A673 (cell line): ENCODE measurements around the gene PSMA5. TPM values are rescaled to one million over a fixed set of nuclear protein-coding genes. Genes with fewer than 3 reads are reported as not detected.

Experiments
- BruUV-seq: library from RNA; stranded (reverse); fragments of 400-500 nt; replicated peaks from 2 replicates; lab custom pipeline; 2021; lab: Mats Ljungman, UMichigan
- CTCF ChIA-PET: fragments of 300-600 bp; sonication (Branson Sonifier 250); formaldehyde crosslinking; loops from one replicate; lab custom pipeline; 2022; ENCODE audit warnings: antibody characterized with exemption; lab: Charles Lee
- POLR2A ChIA-PET: fragments of 300-600 bp; sonication (Branson Sonifier 250); formaldehyde crosslinking; loops from one replicate; lab custom pipeline; 2022; ENCODE audit warnings: antibody characterized with exemption; ENCODE audit not compliant: low non-redundant PET; lab: Charles Lee
- DNase-seq: peaks from one replicate; pipeline ENCODE4 v3.0.0-alpha.2; 2015; ENCODE audit warnings: low spot score
- H3K27ac ChIP-seq: fragments of 200-600 bp; sonication (generic); 2 replicates; pipeline ENCODE4 v1.5.1; 2016; ENCODE audit warnings: mixed run types, low read depth, mild to moderate bottlenecking, mixed read lengths, antibody characterized with exemption, low read length; ENCODE audit not compliant: poor library complexity, severe bottlenecking
- H3K27me3 ChIP-seq: fragments of 200-600 bp; sonication (generic); replicated peaks from 2 replicates; pipeline ENCODE4 v1.6.1; 2017; ENCODE audit warnings: mixed run types, low read depth, mild to moderate bottlenecking, mixed read lengths, antibody characterized with exemption, low read length; ENCODE audit not compliant: insufficient read depth, poor library complexity
- H3K36me3 ChIP-seq: fragments of 200-600 bp; sonication (generic); 2 replicates; pipeline ENCODE4 v1.6.1; 2016; ENCODE audit warnings: mixed run types, mild to moderate bottlenecking, mixed read lengths, antibody characterized with exemption, low read length; ENCODE audit not compliant: insufficient read depth, poor library complexity, severe bottlenecking
- H3K4me1 ChIP-seq: fragments of 200-600 bp; sonication (generic); 2 replicates; pipeline ENCODE4 v1.6.1; 2017; ENCODE audit warnings: mixed run types, mild to moderate bottlenecking, mixed read lengths, antibody characterized with exemption, low read length; ENCODE audit not compliant: insufficient read depth, poor library complexity, severe bottlenecking
- H3K4me3 ChIP-seq: fragments of 200-600 bp; sonication (generic); 2 replicates; pipeline ENCODE4 v1.5.1; 2016; ENCODE audit warnings: low read depth, mixed run types, mild to moderate bottlenecking, mixed read lengths, low read length; ENCODE audit not compliant: poor library complexity, severe bottlenecking
- H3K9me3 ChIP-seq: fragments of 200-600 bp; sonication (generic); 2 replicates; pipeline ENCODE4 v1.6.1; 2016; ENCODE audit warnings: mixed run types, low read depth, mild to moderate bottlenecking, mixed read lengths, antibody characterized with exemption, low read length; ENCODE audit not compliant: poor library complexity, severe bottlenecking
- CTCF ChIP-seq: fragments of 300-800, 200-600 bp; sonication (generic); conservative IDR thresholded peaks from 2 replicates; pipeline ENCODE4 v1.5.1; 2017; ENCODE audit warnings: low read depth, mild to moderate bottlenecking, antibody characterized with exemption, low read length, moderate library complexity, mixed read lengths
- EZH2 ChIP-seq: fragments of 200-600 bp; sonication (generic); IDR thresholded peaks from 2 replicates; pipeline ENCODE4 v1.6.1; 2017; ENCODE audit warnings: borderline replicate concordance, low read depth, mild to moderate bottlenecking, mixed read lengths, antibody characterized with exemption, low read length; ENCODE audit not compliant: poor library complexity, severe bottlenecking
- intact Hi-C: fragments of 100-400 bp; cut with micrococcal nuclease; formaldehyde crosslinking; loops from one replicate; pipeline ENCODE4 v1.10.0; 2022; ENCODE audit not compliant: unreplicated experiment
- total RNA-seq: library from RNA; stranded (reverse); gene quantifications from 2 replicates; pipeline ENCODE4 v1.2.3, GENCODE V29; 2021

Gene PSMA5
- total RNA-seq, 1 experiment from 2014 or later, result 201 TPM

DNA sequence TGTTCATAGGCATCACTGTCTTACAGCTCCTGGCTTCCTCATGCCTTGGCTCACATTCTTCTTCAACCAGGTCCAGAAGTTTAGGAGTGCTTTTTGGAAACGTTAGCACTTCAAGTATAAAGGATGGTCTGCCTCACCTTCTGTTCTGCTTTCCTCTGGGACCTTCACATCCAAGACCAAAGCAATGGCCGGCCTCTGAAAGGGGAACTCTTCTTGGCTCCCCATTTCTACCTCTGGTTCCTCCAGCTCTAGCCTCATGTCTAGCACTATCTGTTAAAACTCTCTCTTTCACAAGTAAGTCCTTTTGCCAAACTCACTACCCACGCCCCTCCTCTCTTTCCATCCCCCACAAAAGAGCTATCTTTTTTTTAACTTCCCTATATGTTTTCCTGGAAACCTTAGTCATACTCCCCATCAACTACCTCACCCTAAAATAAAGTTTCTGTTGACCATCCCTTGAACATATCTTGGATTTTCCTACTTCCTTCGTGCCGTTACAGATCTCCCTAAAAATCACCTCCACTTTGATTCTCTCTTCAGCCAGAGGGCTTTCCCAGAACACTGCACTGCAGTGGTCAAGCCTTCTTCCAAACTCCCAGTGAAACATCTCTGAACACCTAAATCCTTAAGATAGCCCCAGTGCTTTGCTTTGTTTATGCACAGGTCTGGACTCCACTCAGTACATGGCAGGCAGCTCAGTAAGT is 36.5 kb downstream of the PSMA5 start:
- H3K36me3 ChIP-seq, result no peaks in the 10 kb centered on the region
- H3K9me3 ChIP-seq, result no peaks in the 10 kb centered on the region
- DNase-seq, result no peak
- H3K27ac ChIP-seq, result no peak overlapping the region
- ChIA-PET POLR2A (no interaction called here), CTCF (no interaction called here)
- TF ChIP-seq CTCF (no peak), EZH2 (no peak)
- intact Hi-C loops, result no loop called here
- no peaks in the 10 kb centered on the region for H3K27me3 ChIP-seq
- BruUV-seq, result no TSS peak
- H3K4me3 ChIP-seq, result no peak overlapping the region
- peaks cover 12% of the 10 kb centered on the region for H3K4me1 ChIP-seq

GRCh38 chr1:109388884-109389637 is 37.2 kb downstream of the PSMA5 start:
- POLR2A ChIA-PET, result no interaction called here
- no peak for DNase-seq
- CTCF ChIA-PET, result no interaction called here
- no peak overlapping the region for H3K27ac ChIP-seq
- BruUV-seq, result no TSS peak
- intact Hi-C loops, result no loop called here
- H3K4me3 ChIP-seq, result no peak overlapping the region
- no peaks in the 10 kb centered on the region for H3K36me3 ChIP-seq
- no peaks in the 10 kb centered on the region for H3K27me3 ChIP-seq
- TF ChIP-seq CTCF (no peak), EZH2 (no peak)
- H3K4me1 ChIP-seq, result peaks cover 15% of the 10 kb centered on the region
- peaks cover 4% of the 10 kb centered on the region for H3K9me3 ChIP-seq

- H3K36me3 ChIP-seq, result no peaks in the 10 kb centered on the region
- no peak overlapping the region for H3K4me3 ChIP-seq
- TF ChIP-seq EZH2, result no peak
- TF ChIP-seq CTCF, result no peak
- H3K27me3 ChIP-seq, result no peaks in the 10 kb centered on the region
- DNase-seq, result no peak
- ChIA-PET POLR2A (no interaction called here), CTCF (no interaction called here)
- peaks cover 16% of the 10 kb centered on the region for H3K4me1 ChIP-seq
- intact Hi-C loops, result no loop called here
- peaks cover 4% of the 10 kb centered on the region for H3K9me3 ChIP-seq
- no TSS peak for BruUV-seq
- H3K27ac ChIP-seq, result no peak overlapping the region
Observed at GRCh38 chr1:109388208-109388711, 38.0 kb downstream of the PSMA5 start.
